ENCODE data around the gene TSKU. TPM values are rescaled to one million over a fixed set of nuclear protein-coding genes. Genes with fewer than 3 reads are reported as not detected.

Gene TSKU
- total RNA-seq, 1 donor from 2014 or later = 27.5 TPM

- Mint-ChIP-seq H3K27ac (ENCODE audit: unreplicated experiment) (no peak overlapping the region), H3K4me1 (peaks cover 25% of the 10 kb centered on the region), H3K36me3 (ENCODE audit: low read depth) (no peaks in the 10 kb centered on the region), H3K4me3 (no peak overlapping the region), H3K27me3 (ENCODE audit: low read depth) (peaks cover 2% of the 10 kb centered on the region), H3K9me3 (no peaks in the 10 kb centered on the region)
- TF ChIP-seq CTCF (conservative IDR thresholded peaks at IDR 0.05) = no peak
- no peak for DNase-seq (ENCODE audit: low read depth, low spot score)
Observed at GRCh38 chr11:76802621-76803020, 19.5 kb downstream of the TSKU start.

- Mint-ChIP-seq H3K36me3 (ENCODE audit: low read depth) (no peaks in the 10 kb centered on the region), H3K9me3 (no peaks in the 10 kb centered on the region), H3K4me1 (peaks cover 25% of the 10 kb centered on the region), H3K4me3 (no peak overlapping the region), H3K27me3 (ENCODE audit: low read depth) (peaks cover 2% of the 10 kb centered on the region), H3K27ac (ENCODE audit: unreplicated experiment) (no peak overlapping the region)
- TF ChIP-seq CTCF (conservative IDR thresholded peaks at IDR 0.05) = no peak
- no peak for DNase-seq (ENCODE audit: low read depth, low spot score)
Observed at GRCh38 chr11:76803023-76803422, 19.9 kb downstream of the TSKU start.

GRCh38 chr11:76803811-76804600 is 20.9 kb downstream of the TSKU start:
- peaks cover 17% of the 10 kb centered on the region for H3K4me1 Mint-ChIP-seq
- H3K27ac Mint-ChIP-seq (ENCODE audit: unreplicated experiment) = no peak overlapping the region
- H3K36me3 Mint-ChIP-seq (ENCODE audit: low read depth) = no peaks in the 10 kb centered on the region
- peaks cover 2% of the 10 kb centered on the region for H3K27me3 Mint-ChIP-seq (ENCODE audit: low read depth)
- TF ChIP-seq CTCF (conservative IDR thresholded peaks at IDR 0.05) = no peak
- no peak for DNase-seq (ENCODE audit: low read depth, low spot score)
- no peak overlapping the region for H3K4me3 Mint-ChIP-seq
- H3K9me3 Mint-ChIP-seq = no peaks in the 10 kb centered on the region

- TF ChIP-seq CTCF (conservative IDR thresholded peaks at IDR 0.05) = no peak
- no peaks in the 10 kb centered on the region for H3K36me3 Mint-ChIP-seq (ENCODE audit: low read depth)
- no peaks in the 10 kb centered on the region for H3K9me3 Mint-ChIP-seq
- no peak for DNase-seq (ENCODE audit: low read depth, low spot score)
- H3K4me3 Mint-ChIP-seq = no peak overlapping the region
- H3K27ac Mint-ChIP-seq (ENCODE audit: unreplicated experiment) = peak overlapping the region; percentile 81
- H3K27me3 Mint-ChIP-seq (ENCODE audit: low read depth) = peaks cover 2% of the 10 kb centered on the region
- H3K4me1 Mint-ChIP-seq = peaks cover 11% of the 10 kb centered on the region
Observed at GRCh38 chr11:76805206-76805913, 22.2 kb downstream of the TSKU start.

GRCh38 chr11:76806131-76806530 is 23.0 kb downstream of the TSKU start:
- H3K27ac Mint-ChIP-seq (ENCODE audit: unreplicated experiment) = no peak overlapping the region
- H3K4me1 Mint-ChIP-seq = peaks cover 6% of the 10 kb centered on the region
- no peaks in the 10 kb centered on the region for H3K36me3 Mint-ChIP-seq (ENCODE audit: low read depth)
- no peak for DNase-seq (ENCODE audit: low read depth, low spot score)
- H3K27me3 Mint-ChIP-seq (ENCODE audit: low read depth) = peaks cover 2% of the 10 kb centered on the region
- H3K9me3 Mint-ChIP-seq = no peaks in the 10 kb centered on the region
- no peak for TF ChIP-seq CTCF (conservative IDR thresholded peaks at IDR 0.05)
- no peak overlapping the region for H3K4me3 Mint-ChIP-seq
